PFSK-1 (cell line): ENCODE data around the gene GABPB1.

Source experiments
- FOXP2 ChIP-seq: optimal IDR thresholded peaks from 2 replicates; pipeline ENCODE3; 2011; ENCODE audit warnings: borderline replicate concordance, control low read depth, inconsistent platforms; ENCODE audit not compliant: insufficient read depth; ENCODE audit errors: extremely low read length, extremely low read depth
- POLR2AphosphoS5 ChIP-seq: IDR thresholded peaks from 2 replicates; pipeline ENCODE4 v1.6.1; 2012; ENCODE audit warnings: low read depth, mild to moderate bottlenecking, control low read depth, low read length, moderate library complexity
- REST ChIP-seq, 2 experiments: IDR thresholded peaks; 2 replicates each; pipeline versions ENCODE4 v1.6.1 to v1.8.0; 2011 to 2012; ENCODE audit warnings: low read depth in 2 of 2, low read length in 2 of 2, control low read depth in 1 of 2, inconsistent platforms in 1 of 2, mild to moderate bottlenecking in 1 of 2, moderate library complexity in 1 of 2; ENCODE audit not compliant: insufficient read depth in 1 of 2
- SIN3A ChIP-seq: IDR thresholded peaks from 2 replicates; pipeline ENCODE4 v1.6.1; 2012; ENCODE audit warnings: mild to moderate bottlenecking, low read length, moderate library complexity, borderline replicate concordance; ENCODE audit not compliant: insufficient read depth
- TAF1 ChIP-seq: IDR thresholded peaks from 2 replicates; pipeline ENCODE4 v1.6.1; 2012; ENCODE audit warnings: low read length, control low read depth, borderline replicate concordance; ENCODE audit not compliant: insufficient read depth

GRCh38 chr15:50247819-50248655 is 107.0 kb downstream of the GABPB1 start:
- no peak for TF ChIP-seq TAF1
- TF ChIP-seq SIN3A, result no peak
- TF ChIP-seq REST (IDR thresholded peaks at IDR 0.05; ENCODE audit: insufficient read depth in 1 of 2, low read depth in 2 of 2, low read length in 2 of 2), result no peak
- TF ChIP-seq POLR2AphosphoS5, result no peak
- TF ChIP-seq FOXP2, result no peak
